Measurements from ENCODE around the gene GYS2. TPM values are rescaled to one million over a fixed set of nuclear protein-coding genes. Genes with fewer than 3 reads are reported as not detected.

GYS2 gene
- total and polyA plus RNA-seq, 2 donors (not counting 1 experiment from before 2014, with no cell fraction given): not detected

DNA sequence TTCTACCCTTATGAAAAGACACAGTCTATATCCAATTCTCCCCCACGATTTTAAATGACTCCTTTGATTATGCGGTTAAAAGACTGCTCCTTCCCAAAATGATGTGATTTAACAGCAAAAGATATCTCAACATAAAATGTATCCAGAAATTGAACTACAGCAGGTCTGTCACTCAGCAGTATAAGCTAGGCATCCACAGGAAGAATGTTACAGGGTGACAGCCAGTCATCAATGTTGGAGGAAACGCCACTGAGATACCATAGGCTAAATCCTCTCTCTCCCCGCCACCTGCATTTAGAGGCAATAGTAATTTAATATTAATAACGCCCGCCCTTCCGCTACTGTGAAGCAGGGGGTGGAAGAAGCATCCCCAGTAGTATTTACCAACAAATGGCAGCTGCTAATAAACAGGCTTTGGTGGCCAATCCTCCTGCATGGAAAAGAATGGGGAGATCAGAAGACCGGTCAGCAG lies 103.8 kb downstream of the GYS2 start:
- Histone ChIP-seq H3K79me2 (ENCODE audit: control insufficient read depth, insufficient read depth, low read length) (peaks cover 72% of the 10 kb centered on the region), H4K20me1 (ENCODE audit: control insufficient read depth, extremely low read depth, insufficient read depth, low read length) (no peaks in the 10 kb centered on the region), H3K27me3 (ENCODE audit: control insufficient read depth, insufficient read depth, low read length) (no peaks in the 10 kb centered on the region), H3K9me3 (ENCODE audit: control insufficient read depth, insufficient read depth, low read depth, low read length) (no peaks in the 10 kb centered on the region), H3K27ac (ENCODE audit: insufficient read depth, low read length) (peak overlapping the region; percentile 98), H3K4me1 (ENCODE audit: control insufficient read depth, extremely low read depth, insufficient read depth, low read length) (peaks cover 2% of the 10 kb centered on the region), H3K9ac (ENCODE audit: insufficient read depth, low read length) (peak overlapping the region; percentile 65), H2AFZ (ENCODE audit: low read length) (peak overlapping the region; percentile 48), H3K4me2 (ENCODE audit: extremely low read depth, insufficient read depth, low read length) (peak overlapping the region; percentile 92), H3K4me3 (replicated peaks in 1 of 4; ENCODE audit: control extremely low read depth in 1 of 4, insufficient read depth in 1 of 4, low read depth in 3 of 4, low read length in 4 of 4) (peak overlapping the region; percentile 88 to 94 (median 92)), H3K36me3 (ENCODE audit: control insufficient read depth, insufficient read depth, low read length) (peaks cover 6% of the 10 kb centered on the region)
- DNase-seq (ENCODE audit: low read depth in 2 of 2): no peak
- no peak for TF ChIP-seq EZH2 (IDR thresholded peaks at IDR 0.05; ENCODE audit: low read length, missing control alignments)
- TF ChIP-seq, protein P1, sequence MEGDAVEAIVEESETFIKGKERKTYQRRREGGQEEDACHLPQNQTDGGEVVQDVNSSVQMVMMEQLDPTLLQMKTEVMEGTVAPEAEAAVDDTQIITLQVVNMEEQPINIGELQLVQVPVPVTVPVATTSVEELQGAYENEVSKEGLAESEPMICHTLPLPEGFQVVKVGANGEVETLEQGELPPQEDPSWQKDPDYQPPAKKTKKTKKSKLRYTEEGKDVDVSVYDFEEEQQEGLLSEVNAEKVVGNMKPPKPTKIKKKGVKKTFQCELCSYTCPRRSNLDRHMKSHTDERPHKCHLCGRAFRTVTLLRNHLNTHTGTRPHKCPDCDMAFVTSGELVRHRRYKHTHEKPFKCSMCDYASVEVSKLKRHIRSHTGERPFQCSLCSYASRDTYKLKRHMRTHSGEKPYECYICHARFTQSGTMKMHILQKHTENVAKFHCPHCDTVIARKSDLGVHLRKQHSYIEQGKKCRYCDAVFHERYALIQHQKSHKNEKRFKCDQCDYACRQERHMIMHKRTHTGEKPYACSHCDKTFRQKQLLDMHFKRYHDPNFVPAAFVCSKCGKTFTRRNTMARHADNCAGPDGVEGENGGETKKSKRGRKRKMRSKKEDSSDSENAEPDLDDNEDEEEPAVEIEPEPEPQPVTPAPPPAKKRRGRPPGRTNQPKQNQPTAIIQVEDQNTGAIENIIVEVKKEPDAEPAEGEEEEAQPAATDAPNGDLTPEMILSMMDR (conservative IDR thresholded peaks at IDR 0.05 in 1 of 2, IDR thresholded peaks at IDR 0.05 in 1 of 2; ENCODE audit: low read depth in 1 of 2, low read length in 2 of 2): no peak

DNA sequence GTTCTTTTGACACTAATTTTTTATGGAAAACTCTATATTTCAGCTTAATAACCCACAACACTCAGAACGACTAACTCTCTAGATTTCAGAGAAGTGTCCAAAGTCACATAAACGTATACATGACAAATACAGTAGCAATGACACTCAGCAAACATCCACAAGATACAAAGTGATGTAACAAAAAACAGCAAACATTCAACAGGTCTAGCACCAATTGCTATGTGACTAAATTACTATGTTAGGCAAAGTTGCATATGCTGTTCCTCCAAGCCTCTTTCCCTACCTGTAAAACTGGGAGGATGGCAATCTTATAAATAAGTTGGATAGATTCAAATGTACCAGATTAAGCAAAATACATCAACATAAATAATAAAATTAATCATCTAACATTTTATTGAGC lies 104.9 kb downstream of the GYS2 start:
- H3K9ac ChIP-seq (ENCODE audit: insufficient read depth, low read length): no peak overlapping the region
- H3K9me3 ChIP-seq (ENCODE audit: control insufficient read depth, insufficient read depth, low read depth, low read length): no peaks in the 10 kb centered on the region
- H3K79me2 ChIP-seq (ENCODE audit: control insufficient read depth, insufficient read depth, low read length): peaks cover 61% of the 10 kb centered on the region
- peaks cover 9% of the 10 kb centered on the region for H3K36me3 ChIP-seq (ENCODE audit: control insufficient read depth, insufficient read depth, low read length)
- H3K4me1 ChIP-seq (ENCODE audit: control insufficient read depth, extremely low read depth, insufficient read depth, low read length): peaks cover 2% of the 10 kb centered on the region
- no peak overlapping the region for H3K27ac ChIP-seq (ENCODE audit: insufficient read depth, low read length)
- H3K27me3 ChIP-seq (ENCODE audit: control insufficient read depth, insufficient read depth, low read length): no peaks in the 10 kb centered on the region
- TF ChIP-seq, protein P1 (conservative IDR thresholded peaks at IDR 0.05 in 1 of 2, IDR thresholded peaks at IDR 0.05 in 1 of 2; ENCODE audit: low read depth in 1 of 2, low read length in 2 of 2): no peak
- TF ChIP-seq EZH2 (IDR thresholded peaks at IDR 0.05; ENCODE audit: low read length, missing control alignments): no peak
- no peak for DNase-seq (ENCODE audit: low read depth in 2 of 2)
- H2AFZ ChIP-seq (ENCODE audit: low read length): no peak overlapping the region
- H4K20me1 ChIP-seq (ENCODE audit: control insufficient read depth, extremely low read depth, insufficient read depth, low read length): no peaks in the 10 kb centered on the region
- peak overlapping the region; percentile 6 to 94 (median 90) for H3K4me3 ChIP-seq (replicated peaks in 1 of 4; ENCODE audit: control extremely low read depth in 1 of 4, insufficient read depth in 1 of 4, low read depth in 3 of 4, low read length in 4 of 4)
- H3K4me2 ChIP-seq (ENCODE audit: extremely low read depth, insufficient read depth, low read length): peak overlapping the region; percentile 92

Other genes with a start within 250 kb of the GYS2 start
- gene IAPP, start 231.9 kb downstream of the GYS2 start, total RNA-seq: not detected in 2 replicates
- not detected in 2 replicates for gene IAPP, start 231.9 kb downstream of the GYS2 start, polyA plus RNA-seq
- gene PYROXD1, start 167.2 kb downstream of the GYS2 start, total RNA-seq: 9.5 and 13.9 TPM in 2 replicates
- gene PYROXD1, start 167.2 kb downstream of the GYS2 start, polyA plus RNA-seq: 12.1 and 14.6 TPM in 2 replicates
- gene RECQL, start 103.2 kb downstream of the GYS2 start, total RNA-seq: 62.6 and 79.9 TPM in 2 replicates
- gene RECQL, start 103.2 kb downstream of the GYS2 start, polyA plus RNA-seq: 54.8 and 57.5 TPM in 2 replicates
- 38.8 and 41.3 TPM in 2 replicates for gene GOLT1B, start 103.1 kb downstream of the GYS2 start, total RNA-seq
- gene GOLT1B, start 103.1 kb downstream of the GYS2 start, polyA plus RNA-seq: 45.4 and 56.8 TPM in 2 replicates
- 0.50 and 1.3 TPM in 2 replicates for gene SPX, start 78.6 kb downstream of the GYS2 start, total RNA-seq
- 0.17 and 0.75 TPM in 2 replicates for gene SPX, start 78.6 kb downstream of the GYS2 start, polyA plus RNA-seq
- 628 and 699 TPM in 2 replicates for gene LDHB, start 53.0 kb upstream of the GYS2 start, total RNA-seq
- gene LDHB, start 53.0 kb upstream of the GYS2 start, polyA plus RNA-seq: 905 and 941 TPM in 2 replicates
- 7.4 and 13.2 TPM in 2 replicates for gene KCNJ8, start 169.9 kb upstream of the GYS2 start, total RNA-seq
- gene KCNJ8, start 169.9 kb upstream of the GYS2 start, polyA plus RNA-seq: 5.7 and 17.7 TPM in 2 replicates